Caco-2 (cell line): Measurements from ENCODE around the gene OR51B2. TPM values are rescaled to one million over a fixed set of nuclear protein-coding genes. Genes with fewer than 3 reads are reported as not detected.

ENCODE experiments used
- Bru-seq: library from RNA; stranded (reverse); fragments of 400-500 nt; gene quantifications from one replicate; lab custom pipeline; 2021; lab: Mats Ljungman, UMichigan
- BruChase-seq, 2 experiments: library from RNA; stranded (reverse); fragments of 400-500 nt; gene quantifications; one replicate each; lab custom pipeline; 2021; lab: Mats Ljungman, UMichigan
- BruUV-seq: library from RNA; stranded (reverse); fragments of 400-500 nt; replicated peaks from 2 replicates; lab custom pipeline; 2021; lab: Mats Ljungman, UMichigan
- CTCF ChIA-PET: fragments of 300-600 bp; sonication (Branson Sonifier 250); formaldehyde crosslinking; loops from one replicate; lab custom pipeline; 2022; ENCODE audit warnings: antibody characterized with exemption; lab: Charles Lee
- POLR2A ChIA-PET: fragments of 300-600 bp; sonication (Branson Sonifier 250); formaldehyde crosslinking; loops from one replicate; lab custom pipeline; 2022; ENCODE audit warnings: antibody characterized with exemption; lab: Charles Lee
- DNase-seq, 2 experiments: peaks; one replicate each; pipeline versions ENCODE4 v3.0.0 to v3.0.0-alpha.2; 2020 to 2022
- H3K27me3 ChIP-seq: replicated peaks from 2 replicates; pipeline ENCODE4 v1.6.0; 2011; ENCODE audit warnings: low read length; ENCODE audit not compliant: control insufficient read depth, insufficient read depth
- H3K36me3 ChIP-seq: 2 replicates; pipeline ENCODE4 v1.5.1; 2011; ENCODE audit warnings: low read length; ENCODE audit not compliant: control insufficient read depth, insufficient read depth
- H3K4me1 ChIP-seq: fragments of 250-450 bp; sonication (Bioruptor Pico); 2 replicates; pipeline ENCODE4 v1.5.1; 2020; ENCODE audit warnings: mild to moderate bottlenecking
- H3K4me3 ChIP-seq: 2 replicates; pipeline ENCODE4 v1.5.1; 2011; ENCODE audit warnings: low read depth, mild to moderate bottlenecking, control low read depth, low read length
- H3K9me3 ChIP-seq: fragments of 250-450 bp; sonication (Bioruptor Pico); 2 replicates; pipeline ENCODE4 v1.5.1; 2020; ENCODE audit warnings: mild to moderate bottlenecking, moderate library complexity
- H3K27ac Mint-ChIP-seq: one replicate; pipeline ENCODE4 v1.8.0; 2022; ENCODE audit warnings: mixed read lengths; ENCODE audit not compliant: unreplicated experiment
- H3K27me3 Mint-ChIP-seq: one replicate; pipeline ENCODE4 v1.8.0; 2022; ENCODE audit warnings: mixed read lengths; ENCODE audit not compliant: insufficient read depth, unreplicated experiment
- H3K36me3 Mint-ChIP-seq: one replicate; pipeline ENCODE4 v1.8.0; 2022; ENCODE audit warnings: mild to moderate bottlenecking, mixed read lengths; ENCODE audit not compliant: insufficient read depth, unreplicated experiment
- H3K4me1 Mint-ChIP-seq: one replicate; pipeline ENCODE4 v1.8.0; 2022; ENCODE audit warnings: low read depth, mixed read lengths; ENCODE audit not compliant: unreplicated experiment
- H3K4me3 Mint-ChIP-seq: one replicate; pipeline ENCODE4 v1.8.0; 2022; ENCODE audit warnings: mild to moderate bottlenecking, moderate library complexity, mixed read lengths; ENCODE audit not compliant: unreplicated experiment
- H3K9me3 Mint-ChIP-seq: one replicate; pipeline ENCODE4 v1.8.0; 2022; ENCODE audit warnings: mixed read lengths; ENCODE audit not compliant: unreplicated experiment
- CTCF ChIP-seq, 2 experiments: fragments of 200-600 bp in 1 of 2; IDR thresholded peaks; 1 replicate in 1 of 2; 2 replicates in 1 of 2; pipeline versions ENCODE4 v1.5.1 to v1.8.0; 2011 to 2022; ENCODE audit warnings: antibody characterized with exemption in 1 of 2, control low read depth in 1 of 2, inconsistent platforms in 1 of 2, low read depth in 1 of 2, low read length in 1 of 2, mild to moderate bottlenecking in 1 of 2, moderate library complexity in 1 of 2; ENCODE audit not compliant: insufficient read depth in 1 of 2, severe bottlenecking in 1 of 2, unreplicated experiment in 1 of 2
- intact Hi-C: fragments of 100-400 bp; cut with micrococcal nuclease; formaldehyde crosslinking; loops from one replicate; pipeline ENCODE4 v1.10.0; 2022; ENCODE audit not compliant: unreplicated experiment
- long read RNA-seq: library from polyadenylated mRNA; stranded (forward); transcript quantifications from one replicate; pipeline ENCODE4 v2.0.0, GENCODE V29; 2022
- total RNA-seq: library from RNA; stranded (reverse); gene quantifications from 2 replicates; pipeline ENCODE4 v1.2.3, GENCODE V29; 2022

OR51B2 gene
- total RNA-seq (not detected in 2 replicates), Bru-seq, nascent RNA (not detected), BruChase-seq, experiment 1, labeled RNA remaining after a 2-hour chase (not detected), BruChase-seq, experiment 2, labeled RNA remaining after a 6-hour chase (percentile 25 among the genes with signal in this experiment)
- long read RNA-seq = 0 reads

DNA sequence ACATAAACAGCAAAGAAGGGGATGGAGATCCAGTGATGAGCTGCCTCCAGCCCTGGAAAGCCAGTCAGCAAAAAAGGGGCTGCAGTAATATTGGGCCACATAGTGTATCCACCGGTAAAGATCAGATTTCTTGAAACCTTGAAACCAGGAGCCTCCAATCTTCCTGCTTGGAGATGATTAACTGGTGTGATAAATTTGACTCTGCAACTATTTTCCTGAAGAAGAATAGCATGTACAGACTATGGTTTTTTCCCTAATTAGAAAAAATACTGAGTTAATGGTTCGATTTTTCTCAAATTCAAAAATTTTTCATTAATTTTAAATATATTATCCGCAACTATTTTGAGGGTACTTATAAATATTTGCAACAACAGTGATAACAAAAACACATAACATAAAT, at the start of gene OR51B2:
Gene OR51B2 (minus strand): TSS at position 101 of the 400 bp plus-strand sequence. CDS start 0 bp downstream, at position 101.
- POLR2A ChIA-PET = no interaction called here
- no peaks in the 10 kb centered on the region for H3K27me3 ChIP-seq
- H3K9me3 Mint-ChIP-seq = no peaks in the 10 kb centered on the region
- H3K27me3 Mint-ChIP-seq = peaks cover 15% of the 10 kb centered on the region
- H3K9me3 ChIP-seq = no peaks in the 10 kb centered on the region
- DNase-seq = no peak
- intact Hi-C loops = no loop called here
- no TSS peak for BruUV-seq
- CTCF ChIA-PET = no interaction called here
- H3K4me3 ChIP-seq = no peak within 1 kb of the TSS
- no peak within 1 kb of the TSS for H3K4me3 Mint-ChIP-seq
- H3K36me3 Mint-ChIP-seq = no peaks in the 10 kb centered on the region
- no peaks in the 10 kb centered on the region for H3K4me1 Mint-ChIP-seq
- no peak within 1 kb of the TSS for H3K27ac Mint-ChIP-seq
- no peak for TF ChIP-seq CTCF (IDR thresholded peaks at IDR 0.05; ENCODE audit: insufficient read depth in 1 of 2, low read depth in 1 of 2, low read length in 1 of 2, severe bottlenecking in 1 of 2, unreplicated experiment in 1 of 2)
- no peaks in the 10 kb centered on the region for H3K36me3 ChIP-seq
- no peaks in the 10 kb centered on the region for H3K4me1 ChIP-seq

GRCh38 chr11:5369789-5370188, 45.7 kb upstream of the OR51B2 start:
- peak in 1 of 2 experiments; percentile 13 for DNase-seq
- Mint-ChIP-seq H3K4me3 (no peak overlapping the region), H3K27me3 (peaks cover 15% of the 10 kb centered on the region), H3K4me1 (no peaks in the 10 kb centered on the region), H3K36me3 (no peaks in the 10 kb centered on the region), H3K27ac (no peak overlapping the region), H3K9me3 (no peaks in the 10 kb centered on the region)
- Histone ChIP-seq H3K27me3 (no peaks in the 10 kb centered on the region), H3K4me3 (no peak overlapping the region), H3K9me3 (no peaks in the 10 kb centered on the region), H3K4me1 (no peaks in the 10 kb centered on the region), H3K36me3 (no peaks in the 10 kb centered on the region)
- POLR2A ChIA-PET = no interaction called here
- intact Hi-C loops = loop anchor here (1.0 kb wide), 2 partner anchors 164 to 245 kb away; no protein-coding TSS in a partner anchor
- CTCF ChIA-PET = no interaction called here
- peak in 1 of 2 experiments; percentile 20 for TF ChIP-seq CTCF (IDR thresholded peaks at IDR 0.05; ENCODE audit: insufficient read depth in 1 of 2, low read depth in 1 of 2, low read length in 1 of 2, severe bottlenecking in 1 of 2, unreplicated experiment in 1 of 2)
- BruUV-seq = no TSS peak

- Histone ChIP-seq H3K4me3 (no peak overlapping the region), H3K9me3 (no peaks in the 10 kb centered on the region), H3K36me3 (no peaks in the 10 kb centered on the region), H3K27me3 (no peaks in the 10 kb centered on the region), H3K4me1 (no peaks in the 10 kb centered on the region)
- Mint-ChIP-seq H3K27ac (no peak overlapping the region), H3K9me3 (no peaks in the 10 kb centered on the region), H3K4me1 (no peaks in the 10 kb centered on the region), H3K36me3 (no peaks in the 10 kb centered on the region), H3K4me3 (no peak overlapping the region), H3K27me3 (peaks cover 10% of the 10 kb centered on the region)
- ChIA-PET POLR2A (no interaction called here), CTCF (no interaction called here)
- no peak for TF ChIP-seq CTCF (IDR thresholded peaks at IDR 0.05; ENCODE audit: insufficient read depth in 1 of 2, low read depth in 1 of 2, low read length in 1 of 2, severe bottlenecking in 1 of 2, unreplicated experiment in 1 of 2)
- intact Hi-C loops = no loop called here
- no TSS peak for BruUV-seq
- DNase-seq = no peak
These were observed 44.5 kb upstream of the OR51B2 start for GRCh38 chr11:5368502-5369043.
